ENCODE measurements around the gene HK2.

- TF ChIP-seq CTCF (IDR thresholded peaks at IDR 0.05; ENCODE audit: low read length) (no peak), EZH2 (IDR thresholded peaks at IDR 0.05; ENCODE audit: borderline replicate concordance, low read length) (no peak)
These were observed 76.3 kb downstream of the HK2 start for GRCh38 chr2:74910245-74910644.
